ENCODE data around the gene SEMA3D. TPM values are rescaled to one million over a fixed set of nuclear protein-coding genes. Genes with fewer than 3 reads are reported as not detected.

SEMA3D gene
- total and polyA plus RNA-seq, 2 donors (not counting 3 experiments of a cell fraction or from before 2014, with no cell fraction given): 9.9 to 10.3 TPM

DNA sequence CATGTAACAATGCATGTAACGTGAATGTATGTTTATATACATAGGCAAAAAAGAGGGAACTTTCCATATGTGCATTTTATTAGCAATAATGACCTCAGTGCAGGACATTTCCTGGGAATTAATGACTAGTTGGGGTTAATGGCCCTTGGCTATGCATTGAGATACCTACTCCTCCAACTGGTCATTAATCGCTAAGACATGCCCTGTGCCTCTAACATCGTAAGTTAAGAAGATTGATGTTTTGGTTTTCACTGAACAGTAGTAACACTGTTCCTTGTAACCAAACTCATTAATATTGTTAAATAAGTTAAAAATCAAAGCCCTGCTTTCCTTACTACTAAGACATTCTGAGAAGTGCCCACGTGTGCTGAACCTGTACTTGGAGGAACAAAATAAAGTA lies 61.7 kb downstream of the SEMA3D start:
- Histone ChIP-seq H3K9me3 (replicated peaks; ENCODE audit: control insufficient read depth, insufficient read depth, low read length) (no peaks in the 10 kb centered on the region), H3K9ac (replicated peaks; ENCODE audit: extremely low read depth, insufficient read depth, low read length) (no peak overlapping the region), H3K4me2 (ENCODE audit: insufficient read depth, low read length) (no peak overlapping the region), H2AFZ (ENCODE audit: low read depth, low read length) (no peak overlapping the region), H3K79me2 (ENCODE audit: control insufficient read depth, insufficient read depth, low read length) (no peaks in the 10 kb centered on the region), H4K20me1 (replicated peaks; ENCODE audit: control insufficient read depth, extremely low read depth, insufficient read depth, low read length) (no peaks in the 10 kb centered on the region), H3K27ac (ENCODE audit: insufficient read depth, low read depth, low read length) (no peak overlapping the region), H3K27me3 (ENCODE audit: control insufficient read depth in 2 of 2, insufficient read depth in 2 of 2, low read length in 2 of 2) (no peaks in the 10 kb centered on the region), H3K4me3 (replicated peaks in 1 of 3; ENCODE audit: insufficient read depth in 1 of 3, low read depth in 1 of 3, low read length in 3 of 3) (no peak overlapping the region), H3K4me1 (ENCODE audit: control insufficient read depth, extremely low read depth, insufficient read depth, low read length) (no peaks in the 10 kb centered on the region), H3K36me3 (ENCODE audit: control insufficient read depth in 2 of 2, extremely low read depth in 1 of 2, insufficient read depth in 2 of 2, low read length in 2 of 2) (no peaks in the 10 kb centered on the region), H3K9me1 (replicated peaks; ENCODE audit: control insufficient read depth, extremely low read depth, insufficient read depth, low read length) (no peaks in the 10 kb centered on the region)
- no peak for FAIRE-seq
- TF ChIP-seq EZH2 (IDR thresholded peaks at IDR 0.05; ENCODE audit: borderline replicate concordance, low read depth, low read length, severe bottlenecking) (no peak), POLR2AphosphoS5 (IDR thresholded peaks at IDR 0.05; ENCODE audit: insufficient read depth, low read depth, low read length) (no peak), FOS (IDR thresholded peaks at IDR 0.05; ENCODE audit: borderline replicate concordance, insufficient read depth, low read length) (no peak), JUN (IDR thresholded peaks at IDR 0.05; ENCODE audit: borderline replicate concordance, insufficient read depth, insufficient read length, low read depth) (no peak)
- DNase-seq (ENCODE audit: low read depth, low spot score): no peak
- intact Hi-C loops (cut with micrococcal nuclease): no loop called here
- ChIA-PET POLR2A (no interaction called here), CTCF (no interaction called here)
- dilution Hi-C loops (cut with MboI; ENCODE audit: extremely low pct_ligation_motif_present, low sequenced_read_pairs): no loop called here
- BruUV-seq (replicated peaks): no TSS peak

DNA sequence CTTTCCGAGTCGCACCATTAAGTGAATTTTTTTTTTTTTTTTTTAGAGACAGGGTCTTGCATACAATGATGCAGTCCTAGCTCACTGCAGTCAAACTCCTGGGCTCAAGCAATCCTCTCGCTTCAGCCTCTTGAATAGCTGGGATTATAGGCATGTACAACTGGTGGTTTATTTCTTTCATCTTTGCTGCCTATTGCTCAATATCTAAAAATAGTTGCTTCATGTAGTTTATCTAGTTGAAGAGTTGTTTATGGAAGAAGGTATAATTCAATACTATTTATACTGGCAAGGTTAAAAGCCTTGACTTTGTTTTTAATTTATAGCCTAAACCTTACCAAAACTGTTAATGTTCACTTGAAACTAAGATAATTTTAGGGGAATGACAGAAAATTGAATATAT lies 66.9 kb downstream of the SEMA3D start:
- FAIRE-seq (no peak), DNase-seq (ENCODE audit: low read depth, low spot score) (no peak)
- no peak overlapping the region for H3K4me2 ChIP-seq (ENCODE audit: insufficient read depth, low read length)
- no peaks in the 10 kb centered on the region for H4K20me1 ChIP-seq (replicated peaks; ENCODE audit: control insufficient read depth, extremely low read depth, insufficient read depth, low read length)
- BruUV-seq (replicated peaks): no TSS peak
- H3K79me2 ChIP-seq (ENCODE audit: control insufficient read depth, insufficient read depth, low read length): no peaks in the 10 kb centered on the region
- ChIA-PET POLR2A (no interaction called here), CTCF (no interaction called here)
- dilution Hi-C loops (cut with MboI; ENCODE audit: extremely low pct_ligation_motif_present, low sequenced_read_pairs): no loop called here
- H3K36me3 ChIP-seq (ENCODE audit: control insufficient read depth in 2 of 2, extremely low read depth in 1 of 2, insufficient read depth in 2 of 2, low read length in 2 of 2): no peaks in the 10 kb centered on the region
- no peak overlapping the region for H3K4me3 ChIP-seq (replicated peaks in 1 of 3; ENCODE audit: insufficient read depth in 1 of 3, low read depth in 1 of 3, low read length in 3 of 3)
- H3K9ac ChIP-seq (replicated peaks; ENCODE audit: extremely low read depth, insufficient read depth, low read length): no peak overlapping the region
- no peaks in the 10 kb centered on the region for H3K9me1 ChIP-seq (replicated peaks; ENCODE audit: control insufficient read depth, extremely low read depth, insufficient read depth, low read length)
- no peaks in the 10 kb centered on the region for H3K9me3 ChIP-seq (replicated peaks; ENCODE audit: control insufficient read depth, insufficient read depth, low read length)
- H3K4me1 ChIP-seq (ENCODE audit: control insufficient read depth, extremely low read depth, insufficient read depth, low read length): no peaks in the 10 kb centered on the region
- H3K27ac ChIP-seq (ENCODE audit: insufficient read depth, low read depth, low read length): no peak overlapping the region
- no peak for TF ChIP-seq MYC (IDR thresholded peaks at IDR 0.05; ENCODE audit: low read depth, low read length)
- no peak for TF ChIP-seq JUN (IDR thresholded peaks at IDR 0.05; ENCODE audit: borderline replicate concordance, insufficient read depth, insufficient read length, low read depth)
- TF ChIP-seq, protein P1, sequence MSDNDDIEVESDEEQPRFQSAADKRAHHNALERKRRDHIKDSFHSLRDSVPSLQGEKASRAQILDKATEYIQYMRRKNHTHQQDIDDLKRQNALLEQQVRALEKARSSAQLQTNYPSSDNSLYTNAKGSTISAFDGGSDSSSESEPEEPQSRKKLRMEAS (IDR thresholded peaks at IDR 0.05; ENCODE audit: insufficient read depth, insufficient read length): no peak
- no peak for TF ChIP-seq EZH2 (IDR thresholded peaks at IDR 0.05; ENCODE audit: borderline replicate concordance, low read depth, low read length, severe bottlenecking)
- TF ChIP-seq FOS (IDR thresholded peaks at IDR 0.05; ENCODE audit: borderline replicate concordance, insufficient read depth, low read length): no peak
- TF ChIP-seq POLR2AphosphoS5 (IDR thresholded peaks at IDR 0.05; ENCODE audit: insufficient read depth, low read depth, low read length): no peak
- no peak for TF ChIP-seq GATA2 (IDR thresholded peaks at IDR 0.05; ENCODE audit: insufficient read depth, insufficient read length, low read depth, low read length)
- TF ChIP-seq POLR2A (IDR thresholded peaks at IDR 0.05; ENCODE audit: low read depth, low read length): no peak
- TF ChIP-seq, protein P2, sequence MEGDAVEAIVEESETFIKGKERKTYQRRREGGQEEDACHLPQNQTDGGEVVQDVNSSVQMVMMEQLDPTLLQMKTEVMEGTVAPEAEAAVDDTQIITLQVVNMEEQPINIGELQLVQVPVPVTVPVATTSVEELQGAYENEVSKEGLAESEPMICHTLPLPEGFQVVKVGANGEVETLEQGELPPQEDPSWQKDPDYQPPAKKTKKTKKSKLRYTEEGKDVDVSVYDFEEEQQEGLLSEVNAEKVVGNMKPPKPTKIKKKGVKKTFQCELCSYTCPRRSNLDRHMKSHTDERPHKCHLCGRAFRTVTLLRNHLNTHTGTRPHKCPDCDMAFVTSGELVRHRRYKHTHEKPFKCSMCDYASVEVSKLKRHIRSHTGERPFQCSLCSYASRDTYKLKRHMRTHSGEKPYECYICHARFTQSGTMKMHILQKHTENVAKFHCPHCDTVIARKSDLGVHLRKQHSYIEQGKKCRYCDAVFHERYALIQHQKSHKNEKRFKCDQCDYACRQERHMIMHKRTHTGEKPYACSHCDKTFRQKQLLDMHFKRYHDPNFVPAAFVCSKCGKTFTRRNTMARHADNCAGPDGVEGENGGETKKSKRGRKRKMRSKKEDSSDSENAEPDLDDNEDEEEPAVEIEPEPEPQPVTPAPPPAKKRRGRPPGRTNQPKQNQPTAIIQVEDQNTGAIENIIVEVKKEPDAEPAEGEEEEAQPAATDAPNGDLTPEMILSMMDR (IDR thresholded peaks at IDR 0.05; ENCODE audit: extremely low read depth in 1 of 2, insufficient read depth in 1 of 2, low read depth in 1 of 2, low read length in 2 of 2): no peak
- no peaks in the 10 kb centered on the region for H3K27me3 ChIP-seq (ENCODE audit: control insufficient read depth in 2 of 2, insufficient read depth in 2 of 2, low read length in 2 of 2)
- intact Hi-C loops (cut with micrococcal nuclease): no loop called here
- no peak overlapping the region for H2AFZ ChIP-seq (ENCODE audit: low read depth, low read length)

Data from endothelial cell of umbilical vein (primary cell).